HG03039 (cell line): Measurements from ENCODE around the gene NOP14.
"Not testable (repeated sequence)": the region's sequence is repeated elsewhere in the genome, so short reads cannot be mapped to it uniquely, and the experiment has no call there.

Experiments used
- ATAC-seq: cut with Tn5 transposase; IDR thresholded peaks from one replicate; pipeline ENCODE4 v1.9.1; 2021; ENCODE audit warnings: mild to moderate bottlenecking, moderate library complexity; ENCODE audit not compliant: unreplicated experiment

Gene NOP14

DNA sequence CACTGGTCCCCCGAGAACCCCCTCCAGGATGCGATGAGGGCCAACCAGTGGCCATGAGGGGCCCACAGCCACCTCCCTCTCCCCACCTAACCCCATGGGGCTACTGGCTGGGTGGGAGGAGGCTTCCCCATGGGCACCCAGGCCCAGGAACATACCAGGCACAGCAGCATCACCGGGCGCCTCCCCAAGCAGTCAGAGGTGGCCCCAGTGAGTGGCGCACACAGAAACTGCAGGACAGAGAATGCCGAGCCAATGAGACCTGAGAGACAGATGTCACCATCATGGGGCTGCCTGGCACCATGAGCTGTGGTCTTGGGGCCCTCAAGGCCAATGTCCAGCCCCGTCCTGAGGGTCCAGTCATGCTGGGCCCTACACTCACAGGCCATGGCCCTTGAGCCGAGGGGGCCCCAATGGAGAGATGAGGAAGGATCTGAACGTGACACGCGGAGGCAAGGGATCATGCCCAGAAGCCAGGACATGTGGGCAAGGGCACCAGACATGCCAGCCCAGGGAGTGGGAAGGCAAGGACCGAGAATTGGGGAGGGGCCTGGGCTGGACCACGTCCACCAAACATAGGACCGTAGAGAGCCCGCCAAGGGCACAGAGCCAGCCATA, 30.1 kb downstream of the NOP14 start:
- ATAC-seq: no peak

DNA sequence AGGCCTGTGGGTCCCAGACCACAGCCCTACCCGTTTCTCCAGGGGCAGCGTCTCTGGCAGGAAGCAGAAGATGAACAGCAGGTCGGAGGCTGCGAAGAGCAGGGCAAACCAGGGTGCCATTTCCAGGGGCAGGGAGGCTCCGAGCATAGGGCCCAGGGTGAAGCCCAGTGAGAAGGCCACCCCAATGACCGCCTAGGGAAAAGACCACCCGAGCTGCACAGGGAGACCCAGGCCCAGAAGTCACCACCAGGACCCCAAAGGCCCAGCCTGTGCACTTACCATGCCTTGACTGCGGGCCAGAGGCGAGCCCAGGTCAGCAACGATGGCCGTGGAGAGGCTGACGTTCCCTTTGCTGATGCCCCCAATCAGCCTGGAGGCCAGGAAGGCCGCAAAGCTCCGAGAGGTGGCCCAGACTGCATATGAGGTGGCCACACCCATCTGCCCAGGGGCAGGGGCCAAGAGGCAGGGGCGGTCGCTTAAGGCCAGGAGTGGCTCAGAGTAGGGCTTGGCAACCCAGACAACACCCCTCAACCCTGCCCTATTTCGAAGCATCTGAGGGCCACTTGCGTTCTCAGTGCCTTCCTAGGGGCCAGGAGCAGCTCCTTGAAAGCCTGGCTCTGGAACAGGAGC, 30.8 kb downstream of the NOP14 start:
- ATAC-seq: no peak

DNA sequence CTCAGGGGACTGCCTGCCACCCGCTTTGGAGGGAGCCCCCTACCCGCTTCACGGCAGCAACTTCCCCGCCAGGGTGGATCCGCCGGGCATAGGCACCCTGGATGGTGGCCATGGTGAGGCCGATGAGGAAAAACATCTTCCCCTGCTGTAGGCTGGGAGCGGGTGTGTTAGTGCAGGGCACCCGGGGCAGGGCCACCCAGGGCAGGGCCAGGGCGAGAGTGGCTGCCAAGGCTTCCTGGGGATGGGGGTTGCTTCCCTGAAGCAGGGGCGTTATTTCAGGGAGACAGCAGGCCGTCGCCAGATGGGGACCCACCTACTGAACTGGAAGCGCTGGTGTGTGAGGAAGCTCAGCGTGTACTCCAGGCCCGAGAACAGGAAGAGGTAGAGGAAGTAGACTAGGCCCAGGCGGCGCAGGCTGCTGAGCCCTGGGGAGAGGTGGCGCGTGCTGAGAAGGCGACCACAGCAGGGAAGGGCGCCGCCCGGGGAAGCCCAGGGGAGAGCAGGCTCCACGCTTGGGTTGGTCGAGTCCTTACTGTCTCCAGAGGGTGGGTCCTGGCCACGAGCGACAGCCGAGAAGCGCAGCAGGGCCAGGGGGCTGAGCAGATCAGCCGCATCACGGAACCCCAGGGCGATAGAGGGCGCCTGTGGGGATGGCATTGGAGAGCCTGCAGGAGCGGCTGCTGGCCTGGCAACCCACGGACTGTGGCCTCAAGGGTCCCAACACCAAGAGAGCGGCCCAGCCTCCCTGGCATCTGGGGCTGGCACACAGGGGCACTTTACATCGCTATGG, 31.5 kb downstream of the NOP14 start:
- ATAC-seq: no peak

DNA sequence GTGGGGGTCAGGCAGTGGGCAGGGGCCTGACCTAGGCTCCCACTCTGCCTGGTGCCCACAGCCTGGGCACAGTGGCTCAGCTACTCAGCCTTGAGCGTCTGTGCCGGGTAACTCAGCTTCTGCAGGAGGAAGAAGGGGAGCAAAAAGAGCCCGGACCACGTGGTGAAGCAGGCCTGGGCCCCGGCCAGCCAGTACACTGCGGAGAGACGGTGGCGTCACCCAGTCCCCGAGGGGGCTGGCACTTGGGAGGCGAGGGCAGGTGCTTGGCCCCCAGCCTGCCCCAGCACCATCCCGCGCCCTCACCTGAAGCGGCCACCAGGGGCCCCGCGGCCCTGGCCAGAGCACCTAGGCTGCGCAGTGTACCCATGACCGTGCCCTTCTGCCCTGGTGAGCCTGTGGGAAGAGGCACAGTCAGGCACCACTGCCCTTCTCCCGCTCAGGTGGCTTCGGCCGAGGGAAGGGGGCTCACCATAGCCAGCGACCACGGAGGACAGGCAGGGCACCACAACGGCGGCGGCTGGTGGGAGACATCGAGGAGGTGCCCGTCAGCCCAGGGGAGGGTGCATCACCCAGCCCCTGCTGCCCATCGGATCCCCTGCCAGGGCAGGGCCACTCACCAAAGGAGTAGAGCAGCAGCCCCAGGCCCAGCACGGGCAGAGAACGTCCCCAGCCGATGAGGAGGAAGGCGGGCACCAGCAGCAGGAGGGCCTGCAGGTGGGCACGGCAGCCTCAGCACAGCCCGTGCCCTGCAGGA, 32.3 kb downstream of the NOP14 start:
- no peak for ATAC-seq

DNA sequence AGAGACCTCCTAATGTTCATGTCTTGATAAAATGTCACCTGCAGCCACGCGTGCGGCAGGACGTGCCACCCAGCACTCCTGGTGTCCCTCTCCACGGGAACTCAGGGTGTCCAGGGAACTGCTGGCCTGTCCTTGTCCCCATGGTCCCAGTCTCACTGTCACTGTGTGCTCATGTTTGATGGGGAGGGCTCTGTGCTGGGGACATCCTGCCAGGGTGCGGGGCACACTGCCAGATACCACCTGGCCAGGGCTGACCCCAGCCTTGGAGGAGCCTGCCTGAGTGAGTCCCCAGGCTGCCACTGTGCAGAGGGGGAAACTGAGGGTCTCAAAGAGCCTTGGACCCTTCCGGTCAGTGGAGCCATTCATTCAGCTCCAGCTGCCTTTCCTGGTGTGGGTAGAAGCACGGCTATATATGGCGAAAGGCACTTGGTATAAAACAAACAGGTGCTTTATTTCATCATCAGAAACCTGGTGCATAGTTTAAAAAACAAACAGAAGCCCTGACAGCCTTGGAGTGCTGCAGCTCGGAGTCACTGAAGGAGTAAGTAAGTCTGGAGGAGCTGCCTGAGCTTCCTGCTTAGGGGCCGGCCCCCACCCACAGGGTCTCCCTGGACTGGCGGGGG, 33.0 kb downstream of the NOP14 start:
- no peak for ATAC-seq

DNA sequence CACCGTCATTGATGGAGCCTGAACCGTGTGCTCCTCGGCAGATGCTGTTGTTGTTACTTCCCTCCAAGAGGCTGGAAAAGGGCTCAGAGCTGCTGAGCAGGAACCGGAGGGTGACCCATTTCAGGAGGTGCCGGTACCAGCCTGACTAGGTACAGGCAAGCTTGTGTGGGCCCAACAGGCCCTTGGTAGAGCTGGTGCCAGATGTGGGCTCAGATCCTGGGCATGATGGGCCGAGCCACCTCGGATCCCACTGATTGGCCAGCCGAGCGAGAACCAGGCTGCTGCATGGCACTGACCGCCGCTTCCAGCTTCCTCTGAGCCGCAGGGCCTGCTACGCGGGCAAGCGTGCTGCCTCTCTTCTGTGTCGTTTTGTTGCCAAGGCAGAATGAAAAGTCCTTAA, 33.7 kb downstream of the NOP14 start:
- no peak for ATAC-seq

DNA sequence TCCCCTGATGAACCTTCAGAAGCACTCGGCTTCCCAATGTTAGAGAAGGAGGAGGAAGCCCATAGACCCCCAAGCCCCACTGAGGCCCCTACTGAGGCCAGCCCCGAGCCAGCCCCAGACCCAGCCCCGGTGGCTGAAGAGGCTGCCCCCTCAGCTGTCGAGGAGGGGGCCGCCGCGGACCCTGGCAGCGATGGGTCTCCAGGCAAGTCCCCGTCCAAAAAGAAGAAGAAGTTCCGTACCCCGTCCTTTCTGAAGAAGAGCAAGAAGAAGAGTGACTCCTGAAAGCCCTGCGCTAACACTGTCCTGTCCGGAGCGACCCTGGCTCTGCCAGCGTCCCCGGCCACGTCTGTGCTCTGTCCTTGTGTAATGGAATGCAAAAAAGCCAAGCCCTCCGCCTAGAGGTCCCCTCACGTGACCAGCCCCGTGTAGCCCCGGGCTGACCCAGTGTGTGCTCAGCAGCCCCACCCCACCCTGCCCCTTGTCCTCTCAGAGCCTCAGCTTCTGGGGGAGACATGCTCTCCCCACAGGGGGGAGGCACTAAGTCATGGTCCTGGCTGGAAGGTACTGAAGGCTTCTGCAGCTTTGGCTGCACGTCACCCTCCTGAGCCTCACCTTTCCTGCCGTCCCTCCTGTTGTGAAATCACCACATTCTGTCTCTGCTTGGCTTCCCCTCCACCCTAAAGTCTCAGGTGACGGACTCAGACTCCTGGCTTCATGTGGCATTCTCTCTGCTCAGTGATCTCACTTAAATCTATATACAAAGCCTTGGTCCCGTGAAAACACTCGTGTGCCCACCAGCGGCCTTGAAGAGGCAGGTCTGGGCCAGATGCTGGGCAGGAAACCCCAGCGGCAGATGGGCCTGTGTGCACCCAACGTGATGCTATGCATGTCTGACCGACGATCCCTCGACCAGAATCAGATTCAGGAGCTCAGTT, 34.7 kb downstream of the NOP14 start:
- no peak for ATAC-seq

DNA sequence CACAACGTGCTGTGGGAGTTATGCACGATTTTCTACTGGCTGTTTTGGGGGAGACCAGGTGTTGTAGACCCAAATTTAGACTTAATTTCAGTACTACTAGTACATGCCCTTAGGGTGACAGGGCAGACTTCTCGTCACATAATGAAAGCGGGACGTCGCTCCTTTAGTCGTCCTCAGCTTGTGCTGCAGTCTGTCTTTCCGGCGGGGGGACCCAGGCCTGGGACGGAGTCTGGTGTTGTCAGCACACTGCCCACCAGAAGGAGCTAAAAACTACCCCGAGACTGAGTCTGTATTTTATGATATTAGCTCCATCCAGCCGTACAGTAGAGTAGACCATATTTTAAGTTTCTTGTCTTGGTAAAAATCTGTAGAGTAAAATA, 35.5 kb downstream of the NOP14 start:
- no peak for ATAC-seq

DNA sequence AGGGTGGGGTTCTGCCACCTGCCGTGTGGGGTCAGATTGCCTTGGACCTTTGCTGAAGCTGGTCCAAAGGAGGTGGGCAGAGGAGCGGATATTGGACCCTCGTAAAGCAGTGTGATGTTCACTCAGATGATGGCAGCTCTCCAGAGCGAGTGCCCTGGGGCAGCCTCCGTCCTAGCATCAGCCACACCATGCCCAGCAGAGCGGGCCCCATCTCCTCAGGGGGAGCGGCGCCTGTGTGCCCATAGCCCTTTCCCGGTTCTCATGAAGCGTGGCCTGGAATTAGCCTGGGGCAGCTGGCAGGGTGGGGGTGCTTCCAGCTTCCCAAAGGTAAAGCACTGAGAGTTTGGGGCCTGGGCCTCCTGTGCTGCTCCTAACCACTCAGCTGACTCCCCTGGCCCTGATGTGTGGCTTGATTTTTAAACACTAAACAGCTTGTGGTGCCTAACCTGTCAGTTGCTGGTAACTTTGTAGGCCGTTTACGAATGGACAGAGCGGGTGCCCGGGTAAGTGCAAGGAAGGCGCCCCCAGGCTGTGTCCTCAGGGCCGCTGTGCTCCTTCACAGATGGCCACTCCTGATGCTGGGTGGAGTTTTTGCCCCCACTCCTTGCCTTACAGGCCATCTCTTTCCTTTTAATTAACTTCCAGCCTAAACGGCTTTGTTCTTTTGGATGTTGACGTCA, 36.0 kb downstream of the NOP14 start:
- no peak for ATAC-seq

DNA sequence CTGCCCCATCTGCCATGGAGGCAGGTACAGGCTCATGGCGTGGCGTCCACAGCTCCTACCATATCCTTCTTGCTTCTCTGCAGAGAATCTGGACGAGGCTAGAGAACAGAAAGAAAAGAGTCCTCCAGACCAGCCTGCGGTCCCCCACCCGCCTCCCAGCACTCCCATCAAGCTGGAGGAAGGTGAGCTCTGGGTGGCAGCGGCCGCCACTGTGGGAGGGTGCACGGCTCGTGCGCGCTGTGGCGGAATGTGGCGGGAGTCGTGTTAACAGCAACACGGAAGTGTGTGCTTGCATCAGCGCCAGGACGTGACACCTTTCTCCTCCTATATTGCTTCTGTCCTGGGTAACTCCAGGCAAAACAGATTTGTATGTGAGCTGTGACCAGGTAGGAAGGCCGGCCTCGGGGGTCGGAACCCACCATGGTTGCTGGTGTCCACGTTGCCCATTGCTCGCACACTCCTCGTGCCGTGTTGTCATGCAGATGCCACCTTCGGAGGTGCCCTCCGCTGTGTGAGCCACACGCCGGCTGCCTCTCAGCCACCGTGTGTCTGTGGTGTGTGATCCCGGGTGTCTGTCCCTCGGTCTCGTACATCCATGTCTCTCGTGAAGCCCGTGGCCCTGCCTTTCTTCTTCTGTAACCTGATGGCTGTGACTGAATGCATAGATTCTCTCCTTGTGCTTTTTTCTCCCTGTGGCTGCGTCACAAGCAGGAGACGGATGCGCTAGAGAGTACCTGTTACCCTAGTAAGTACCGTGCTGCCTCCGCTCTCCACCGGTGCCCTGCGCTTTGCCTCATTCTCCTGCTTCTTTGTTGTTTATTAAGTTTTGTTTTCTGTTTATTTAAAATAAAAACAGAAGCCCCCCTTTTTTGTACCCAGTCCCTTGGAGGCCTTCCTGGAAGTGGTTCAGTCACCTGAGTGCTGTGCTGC, 37.0 kb downstream of the NOP14 start:
- ATAC-seq: no peak

DNA sequence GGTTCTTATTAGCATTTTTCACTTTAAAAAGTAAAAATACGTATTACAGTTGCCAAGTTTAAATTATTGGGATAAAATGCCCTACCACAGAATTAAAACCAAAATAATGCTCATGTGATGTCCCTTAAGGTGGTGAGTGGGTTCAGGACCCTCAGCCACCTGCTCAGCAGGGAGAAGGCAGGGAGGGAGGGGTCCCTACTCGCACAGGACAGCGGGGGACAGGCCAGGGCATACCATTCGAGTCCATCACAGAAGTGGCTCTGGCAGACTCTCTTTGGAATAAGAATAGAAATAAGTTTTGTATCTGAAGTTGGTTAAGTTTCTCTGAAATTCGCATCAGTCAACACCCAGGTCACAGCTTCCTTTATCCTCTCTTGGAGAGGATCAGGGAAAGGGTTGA, 37.7 kb downstream of the NOP14 start:
- ATAC-seq: no peak

DNA sequence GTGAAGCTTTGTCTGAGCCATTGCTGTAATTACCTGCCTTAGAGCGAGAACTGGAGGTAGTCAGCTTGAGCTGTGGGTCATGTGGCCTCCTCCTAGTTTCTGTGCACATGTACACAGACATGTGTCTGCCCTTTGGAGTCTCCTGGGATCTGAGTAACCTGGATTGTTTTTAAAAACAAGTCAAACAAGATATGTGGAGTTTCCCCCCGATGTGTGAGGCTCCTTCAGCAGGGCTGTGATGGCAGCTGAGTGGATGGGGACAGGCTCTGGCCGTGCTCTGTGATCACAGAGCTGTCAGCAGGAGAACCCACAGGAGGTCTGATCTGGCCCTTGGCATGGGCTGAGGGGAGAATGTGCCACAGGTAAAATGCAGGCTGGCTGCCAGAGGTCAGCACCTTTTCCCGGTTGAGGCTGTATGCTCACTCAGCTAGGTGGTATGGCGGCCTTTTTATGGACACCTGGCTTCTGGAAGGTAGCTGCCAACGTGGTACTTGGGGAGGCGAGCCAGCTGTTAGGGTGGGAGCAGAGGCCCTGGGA, 38.4 kb downstream of the NOP14 start:
- ATAC-seq: no peak

DNA sequence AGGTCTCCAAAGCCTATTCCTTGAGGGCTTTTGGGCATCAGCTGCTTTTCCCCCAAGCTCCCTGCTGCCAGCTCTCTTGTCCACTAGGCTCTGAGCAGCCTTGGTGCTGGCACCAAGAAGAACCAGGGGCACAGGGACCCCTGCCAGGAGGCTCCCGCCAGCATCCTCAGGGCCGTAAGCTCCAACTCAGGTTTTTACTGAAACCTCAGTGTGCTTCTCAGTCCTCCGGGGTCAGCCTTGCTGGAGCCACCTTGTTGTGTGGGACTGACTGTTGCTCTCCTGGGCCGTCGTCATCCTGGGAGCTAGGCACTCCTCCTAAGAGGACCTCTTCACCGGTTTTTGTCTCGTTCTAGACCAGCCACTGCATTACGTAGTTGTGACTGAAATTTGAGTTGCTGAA, 38.9 kb downstream of the NOP14 start:
- no peak for ATAC-seq

DNA sequence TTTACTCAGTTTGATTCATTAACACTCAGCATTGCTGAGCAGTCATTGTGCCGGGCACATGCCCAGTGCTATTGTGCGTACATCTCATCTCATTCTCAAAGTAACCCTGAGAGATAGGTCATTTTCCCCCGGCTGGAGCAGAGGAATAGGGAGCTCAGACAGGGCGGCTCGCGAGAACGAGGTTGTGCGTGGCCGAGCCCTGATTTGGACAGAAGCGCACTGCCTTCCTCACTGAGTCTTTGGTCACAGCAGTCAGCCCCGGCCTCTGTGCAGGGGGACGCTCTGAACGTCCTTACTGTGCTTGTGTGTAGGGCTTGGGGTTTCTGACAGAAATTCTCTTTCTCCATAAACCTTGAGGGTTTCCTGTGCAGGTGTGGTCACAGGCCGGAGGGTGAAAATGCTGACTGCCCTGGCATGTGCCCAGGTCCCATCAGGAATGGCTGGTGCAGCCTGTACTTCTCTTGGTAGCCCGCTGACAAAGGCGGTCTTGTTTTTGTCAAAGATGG, 39.5 kb downstream of the NOP14 start:
- no peak for ATAC-seq

DNA sequence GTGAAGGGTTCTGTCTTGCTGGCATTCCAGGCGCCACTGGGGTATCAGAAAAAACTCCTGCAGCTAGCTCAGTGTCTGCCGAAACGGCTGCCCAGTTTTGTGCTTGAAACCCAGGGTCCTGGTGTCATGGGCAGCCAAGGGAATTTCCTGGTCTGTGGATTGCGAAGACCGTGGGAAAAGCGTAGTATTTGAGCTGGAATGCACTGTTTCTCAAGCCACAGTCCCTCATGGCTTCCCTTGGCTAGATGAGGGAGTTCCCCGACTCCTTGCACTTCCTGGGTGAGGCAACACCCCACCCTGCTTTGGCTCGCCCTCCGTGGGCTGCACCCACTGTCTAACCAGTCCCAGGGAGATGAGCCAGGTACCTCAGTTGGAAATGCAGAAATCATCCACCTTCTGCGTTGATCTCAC, 40.1 kb downstream of the NOP14 start:
- no peak for ATAC-seq

DNA sequence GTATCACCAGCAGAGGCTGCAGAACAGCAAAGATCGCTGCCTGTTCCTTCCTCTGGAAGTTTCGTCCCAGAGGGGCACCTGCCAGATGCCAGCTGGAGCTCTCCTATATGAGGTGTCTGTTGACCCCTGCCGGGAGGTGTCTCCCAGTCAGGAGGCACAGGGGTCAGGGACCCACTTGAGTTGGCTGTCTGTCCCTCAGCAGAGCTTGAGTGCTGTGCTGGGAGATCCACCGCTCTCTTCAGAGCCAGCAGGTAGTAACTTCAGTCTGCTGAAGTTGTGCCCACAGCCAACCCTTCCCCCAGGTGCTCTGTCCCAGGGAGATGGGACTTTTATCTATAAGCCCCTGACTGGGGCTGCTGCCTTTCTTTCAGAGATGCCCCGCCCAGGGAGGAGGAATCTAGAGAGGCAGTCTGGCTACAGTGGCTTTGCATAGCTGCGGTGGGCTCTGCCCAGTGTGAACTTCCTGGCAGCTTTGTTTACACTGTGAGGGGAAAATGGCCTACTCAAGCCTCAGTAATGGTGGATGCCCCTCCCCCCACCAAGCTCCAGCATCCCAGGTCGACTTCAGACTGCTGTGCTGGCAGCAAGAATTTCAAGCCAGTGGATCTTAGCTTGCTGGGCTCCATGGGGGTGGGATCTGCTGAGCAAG, 40.6 kb downstream of the NOP14 start:
- ATAC-seq: not testable (repeated sequence)

DNA sequence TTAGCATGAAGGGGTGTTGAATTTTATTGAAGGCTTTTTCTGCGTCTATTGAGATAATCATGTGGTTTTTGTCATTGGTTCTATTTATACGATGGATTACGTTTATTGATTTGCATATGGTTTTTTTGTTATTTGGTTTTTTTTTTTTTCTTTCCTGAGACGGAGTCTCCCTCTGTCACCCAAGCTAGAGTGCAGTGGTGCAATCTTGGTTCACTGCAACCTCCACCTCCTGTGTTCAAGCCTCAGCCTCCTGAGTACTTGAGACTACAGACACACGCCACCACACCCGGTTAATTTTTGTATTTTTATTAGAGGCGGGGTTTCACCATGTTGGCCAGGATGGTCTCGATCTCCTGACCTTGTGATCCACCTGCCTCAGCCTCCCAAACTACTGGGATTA, 44.5 kb downstream of the NOP14 start:
- ATAC-seq: not testable (repeated sequence)
